Cerebellar cortex (tissue), 1 donor: ENCODE measurements around the gene C4orf54.

Experiments used
- DNase-seq: peaks from one replicate; pipeline ENCODE4 v3.0.0-alpha.2; 2015; ENCODE audit warnings: low spot score

Gene C4orf54

GRCh38 chr4:99657798-99658197, at the start of gene C4orf54:
Gene C4orf54 (minus strand): TSS chr4:99657828. CDS start chr4:99654648, 3,180 bp downstream.
- no peak for DNase-seq

- no peak for DNase-seq
Observed at GRCh38 chr4:99705891-99706290, 48.3 kb upstream of the C4orf54 start.

GRCh38 chr4:99696801-99697200, 39.2 kb upstream of the C4orf54 start:
- DNase-seq = no peak

GRCh38 chr4:99693140-99693539, 35.5 kb upstream of the C4orf54 start:
- no peak for DNase-seq

- no peak for DNase-seq
Observed at GRCh38 chr4:99690990-99691389, 33.4 kb upstream of the C4orf54 start.

- no peak for DNase-seq
Observed at GRCh38 chr4:99690472-99690871, 32.8 kb upstream of the C4orf54 start.

- no peak for DNase-seq
Observed at GRCh38 chr4:99687120-99687519, 29.5 kb upstream of the C4orf54 start.

GRCh38 chr4:99685234-99685633, 27.6 kb upstream of the C4orf54 start:
- DNase-seq = no peak

- no peak for DNase-seq
Observed at GRCh38 chr4:99683895-99684294, 26.3 kb upstream of the C4orf54 start.

- DNase-seq = no peak
Observed at GRCh38 chr4:99679976-99680375, 22.3 kb upstream of the C4orf54 start.

GRCh38 chr4:99679204-99679603, 21.6 kb upstream of the C4orf54 start:
- no peak for DNase-seq

GRCh38 chr4:99677161-99677560, 19.5 kb upstream of the C4orf54 start:
- no peak for DNase-seq

- DNase-seq = no peak
Observed at GRCh38 chr4:99670409-99671073, 12.9 kb upstream of the C4orf54 start.

GRCh38 chr4:99669084-99669483, 11.5 kb upstream of the C4orf54 start:
- DNase-seq = no peak

GRCh38 chr4:99668472-99668871, 10.8 kb upstream of the C4orf54 start:
- no peak for DNase-seq

- DNase-seq = no peak
Observed at GRCh38 chr4:99665983-99666382, 8.4 kb upstream of the C4orf54 start.

- no peak for DNase-seq
Observed at GRCh38 chr4:99664716-99665115, 7.1 kb upstream of the C4orf54 start.

- DNase-seq = no peak
Observed at GRCh38 chr4:99661907-99662306, 4.3 kb upstream of the C4orf54 start.

GRCh38 chr4:99658666-99659065, 1.0 kb upstream of the C4orf54 start:
- no peak for DNase-seq

GRCh38 chr4:99655308-99656081, 2.1 kb downstream of the C4orf54 start:
- no peak for DNase-seq

GRCh38 chr4:99654361-99654761, 3.3 kb downstream of the C4orf54 start:
- DNase-seq = no peak

GRCh38 chr4:99653916-99654315, 3.7 kb downstream of the C4orf54 start:
- DNase-seq = no peak

- no peak for DNase-seq
Observed at GRCh38 chr4:99652596-99653436, 4.8 kb downstream of the C4orf54 start.
